Smooth muscle cell of the brain vasculature (primary cell): ENCODE results near the gene KCNE4.

Source experiments
- DNase-seq: peaks from one replicate; pipeline ENCODE4 v3.0.0-alpha.2; 2012; ENCODE audit warnings: low read depth, low spot score

The KCNE4 gene

DNA sequence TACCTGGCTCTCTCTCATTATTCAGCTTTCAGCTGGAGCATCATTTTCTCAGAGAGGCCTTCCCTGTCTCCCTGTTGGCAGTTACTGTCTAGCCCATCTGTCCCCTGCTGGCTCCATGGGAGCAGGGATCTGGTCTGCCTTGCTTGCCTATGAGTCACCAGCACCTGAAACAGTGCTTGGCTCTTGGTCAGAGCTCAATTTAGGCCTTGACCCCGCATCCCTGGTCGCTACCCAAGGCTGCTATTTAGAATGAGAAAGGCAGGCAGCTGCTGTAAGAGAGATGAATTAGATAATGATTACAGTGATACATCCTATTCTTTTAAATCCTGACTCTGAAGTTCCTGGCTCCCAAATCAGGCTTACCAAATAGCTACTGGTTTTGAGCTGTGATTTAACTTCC lies 32.9 kb downstream of the KCNE4 start:
- DNase-seq = no peak

DNA sequence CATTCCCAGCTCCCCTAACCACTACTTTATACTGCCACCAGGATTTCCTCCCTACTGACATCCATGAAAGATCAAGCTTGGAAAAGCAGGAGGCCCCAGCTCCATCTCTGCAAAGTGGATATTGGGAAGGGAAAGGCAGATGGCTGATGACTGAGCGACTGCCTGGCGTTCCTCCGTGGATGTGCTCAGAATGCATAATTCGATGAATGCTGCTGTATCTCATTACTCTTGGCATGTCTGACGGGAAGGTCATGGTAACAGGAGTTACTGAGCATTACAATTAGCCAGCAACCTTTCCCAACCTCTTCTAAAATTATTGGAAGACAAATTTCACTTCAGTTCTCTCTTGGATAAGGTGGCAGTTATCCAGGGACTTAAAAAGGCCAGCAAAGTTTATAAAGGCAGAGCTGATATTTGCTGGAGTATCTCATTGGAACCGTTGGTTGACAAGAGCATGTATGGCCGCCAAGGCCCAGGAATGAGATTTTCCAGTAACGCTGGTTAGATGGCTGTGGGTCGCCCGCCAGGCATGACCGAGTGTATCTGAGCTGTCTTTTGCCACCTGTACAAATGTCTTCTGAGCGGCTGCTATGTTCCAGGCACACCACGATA lies 34.5 kb downstream of the KCNE4 start:
- no peak for DNase-seq

GRCh38 chr2:223087466-223087865 lies 35.5 kb downstream of the KCNE4 start:
- DNase-seq = no peak

DNA sequence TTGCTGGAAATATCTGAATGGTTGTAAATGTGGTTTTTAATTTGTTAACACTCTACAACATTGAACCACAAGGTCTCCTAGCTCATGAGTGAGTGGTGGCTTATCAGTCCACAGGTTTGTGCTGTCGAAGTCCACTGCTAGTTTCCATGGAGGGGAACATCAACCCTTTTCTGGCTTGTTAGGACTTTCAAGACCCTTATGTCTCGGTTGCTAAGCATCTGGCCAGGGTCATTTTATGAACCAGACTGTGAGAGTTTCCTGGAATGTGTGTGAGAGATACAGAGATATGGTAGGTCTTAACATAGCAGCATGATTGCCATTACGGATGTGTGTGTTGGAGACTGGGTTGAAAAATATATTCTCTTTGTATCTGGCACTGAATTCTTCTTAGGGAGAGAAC lies 36.9 kb downstream of the KCNE4 start:
- DNase-seq = no peak

DNA sequence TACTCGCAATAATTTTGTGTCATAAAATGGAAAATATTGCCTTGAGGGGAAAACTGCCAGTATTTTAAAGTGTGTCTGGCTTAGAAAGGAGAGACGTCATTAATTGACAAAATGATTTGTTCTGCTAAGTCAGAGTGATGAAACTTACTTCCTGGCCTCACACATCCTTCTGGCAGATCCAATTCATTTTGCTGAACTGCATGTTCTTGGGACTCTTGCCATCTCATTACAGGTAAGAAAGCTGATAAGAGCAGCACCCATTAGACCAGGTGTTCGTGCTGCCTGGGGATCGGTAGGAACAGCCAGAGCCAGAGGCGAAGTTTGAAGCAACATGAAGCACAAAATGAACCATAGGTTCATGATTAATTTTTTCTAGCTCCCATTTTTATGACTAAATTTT lies 38.0 kb downstream of the KCNE4 start:
- no peak for DNase-seq

DNA sequence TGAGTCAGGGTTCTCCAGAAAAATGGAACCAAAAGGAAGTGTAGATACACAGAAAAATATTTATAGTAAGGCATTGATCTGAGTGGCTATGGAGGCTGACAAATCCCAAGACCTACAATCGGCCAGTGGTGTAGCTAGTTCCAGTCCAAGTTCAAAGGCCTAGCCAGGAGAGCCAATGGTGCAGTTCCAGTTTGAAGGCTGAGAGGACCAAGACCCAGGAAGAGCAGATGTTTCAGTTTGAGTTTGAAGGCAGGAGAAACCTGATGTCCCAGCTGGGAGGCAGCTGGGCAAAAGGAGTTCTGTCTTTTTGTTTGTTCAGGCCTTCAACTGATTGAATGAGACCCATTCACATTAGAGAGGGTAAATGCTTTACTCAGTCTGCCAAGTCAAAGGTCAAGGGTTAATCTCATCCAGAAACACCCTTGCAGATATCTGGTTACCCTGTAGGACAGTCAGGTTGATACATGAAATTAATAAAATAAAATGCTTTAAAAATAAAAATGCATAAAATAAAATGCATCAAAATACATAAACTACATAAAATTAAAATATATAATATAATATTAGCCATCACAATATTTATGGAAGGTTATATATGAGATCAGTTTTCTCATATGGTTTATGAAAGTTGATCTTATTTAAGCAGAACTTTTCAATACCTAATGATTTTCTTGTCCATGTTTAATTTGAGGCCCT lies 38.7 kb downstream of the KCNE4 start:
- no peak for DNase-seq

- DNase-seq = no peak
Measured at GRCh38 chr2:223092667-223093066, 40.7 kb downstream of the KCNE4 start.

DNA sequence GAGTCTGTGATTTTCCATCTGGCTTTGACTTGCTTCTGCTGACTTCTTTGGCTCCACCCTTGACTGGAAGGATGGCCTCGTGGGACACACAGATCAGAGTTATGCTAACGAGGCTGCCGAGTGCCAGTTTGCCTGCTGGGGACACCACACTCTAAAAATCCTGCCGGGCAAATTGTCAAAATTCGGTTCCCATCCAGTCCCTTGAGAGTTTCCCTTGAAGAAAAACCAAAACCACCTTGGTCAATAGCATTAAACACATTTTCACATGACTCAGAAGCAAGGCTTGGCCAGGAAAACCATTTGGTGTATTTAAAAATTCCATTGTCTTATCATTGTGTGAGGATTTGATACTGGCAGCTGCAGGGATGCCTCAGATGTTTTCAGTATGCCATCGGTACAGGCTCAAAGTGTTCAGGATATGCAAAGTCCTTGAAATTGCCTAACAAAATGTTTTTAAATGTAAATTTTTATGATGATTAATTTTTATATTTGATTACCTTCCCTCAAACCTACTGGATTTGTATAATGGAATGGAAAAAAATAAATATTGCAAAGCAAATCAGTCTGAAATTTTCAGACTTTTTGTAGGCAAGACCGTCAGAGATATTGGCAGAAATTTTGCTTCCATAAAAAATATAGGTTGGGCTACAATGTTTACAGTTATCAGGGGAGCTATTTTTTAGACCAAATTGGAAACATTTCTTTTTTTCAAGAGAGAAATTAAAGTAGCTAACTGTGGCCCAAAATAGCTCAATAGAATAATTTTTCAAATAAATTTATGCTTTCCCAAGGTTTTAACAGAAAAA lies 41.6 kb downstream of the KCNE4 start:
- no peak for DNase-seq

GRCh38 chr2:223095207-223095606 lies 43.2 kb downstream of the KCNE4 start:
- DNase-seq = no peak

DNA sequence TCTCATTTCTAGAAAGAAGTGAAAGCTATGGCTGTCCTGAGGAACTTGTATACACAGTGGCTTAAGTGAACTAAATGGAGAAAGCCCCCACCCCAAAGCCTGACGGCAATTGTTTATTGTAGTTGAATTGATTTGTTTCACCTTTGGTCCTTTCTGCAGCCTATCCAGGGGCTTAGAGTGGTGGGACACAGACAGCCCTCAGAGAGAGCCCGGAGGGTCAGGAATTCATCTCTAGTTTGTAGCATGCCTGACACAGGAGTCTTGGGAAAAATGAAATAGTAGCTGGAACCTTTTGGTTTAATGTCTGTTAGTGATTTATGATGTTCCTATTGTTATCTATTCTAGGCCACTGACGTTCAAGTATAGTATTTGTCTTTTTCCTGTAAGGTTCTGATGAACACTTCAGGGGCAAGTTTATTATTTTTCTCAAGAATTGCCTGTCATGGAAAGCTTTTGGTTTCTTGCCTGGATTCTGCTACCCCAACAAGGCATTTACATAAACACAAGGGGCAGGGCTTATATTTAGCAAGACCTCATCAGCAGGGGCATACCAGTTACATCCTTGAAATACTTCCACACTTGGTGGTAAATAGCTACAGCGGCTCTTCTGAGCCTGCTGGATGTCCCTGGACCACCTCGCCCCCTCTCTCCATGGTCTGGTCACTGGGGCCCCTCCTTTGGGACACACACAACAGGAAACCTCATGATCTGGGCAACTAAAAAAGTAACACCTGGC lies 44.4 kb downstream of the KCNE4 start:
- no peak for DNase-seq

DNA sequence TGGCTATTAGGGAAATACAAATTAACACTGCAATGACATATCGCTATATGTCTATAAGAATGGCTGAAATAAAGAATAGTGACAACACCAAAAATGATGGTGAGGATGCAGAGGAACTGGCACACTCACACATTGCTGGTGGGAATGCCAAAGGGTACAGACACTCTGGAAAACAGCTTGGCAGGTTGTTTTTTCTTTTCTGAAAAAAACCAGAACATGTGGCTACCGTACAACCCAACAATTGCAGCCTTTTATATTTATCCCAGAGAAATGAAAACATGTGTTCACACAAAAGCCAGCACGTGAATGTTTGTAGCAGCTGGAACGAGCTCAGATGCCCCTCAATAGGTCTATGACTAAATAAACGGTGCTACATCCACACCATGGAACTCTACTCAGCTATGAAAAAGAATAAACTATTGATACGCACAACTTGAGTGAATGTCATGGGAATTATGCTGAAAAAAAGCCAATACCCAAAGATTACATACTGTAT lies 45.9 kb downstream of the KCNE4 start:
- no peak for DNase-seq

GRCh38 chr2:223099561-223099960 lies 47.6 kb downstream of the KCNE4 start:
- no peak for DNase-seq

GRCh38 chr2:223100061-223100511 lies 48.1 kb downstream of the KCNE4 start:
- DNase-seq = no peak

DNA sequence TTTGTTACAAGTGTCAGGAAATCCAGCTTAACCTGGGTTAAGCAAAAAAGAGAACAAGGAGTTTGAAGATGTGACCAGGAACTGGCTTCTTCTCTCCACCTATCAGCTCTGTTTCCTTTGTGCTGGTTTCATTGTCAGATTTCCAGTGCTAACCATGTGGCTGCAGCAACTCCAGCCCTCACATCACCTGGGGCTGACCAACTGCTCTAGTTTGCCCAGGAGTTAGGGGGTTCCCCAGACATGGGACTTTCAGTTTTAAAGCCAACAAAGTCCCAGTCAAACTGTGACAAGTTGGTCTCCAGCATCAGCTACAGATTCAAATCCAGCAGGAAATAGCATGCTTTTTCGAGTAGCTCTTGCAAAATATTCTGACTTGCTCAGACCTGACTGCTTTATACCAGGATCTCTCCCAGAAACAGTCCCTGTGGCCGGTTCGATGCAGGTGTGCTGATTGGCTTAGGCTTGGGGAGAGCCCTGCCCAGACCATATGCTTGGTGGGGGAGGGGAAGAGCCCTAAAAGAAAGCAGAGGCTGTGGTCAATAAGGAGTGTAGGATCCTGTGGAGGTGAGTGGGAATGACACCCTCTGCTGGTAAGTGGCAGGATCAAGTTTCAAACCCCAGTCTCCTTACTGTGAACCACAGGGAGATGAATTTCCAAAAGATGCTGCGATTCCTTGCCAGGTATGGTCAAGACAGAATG lies 49.5 kb downstream of the KCNE4 start:
- DNase-seq = no peak

- DNase-seq = no peak
Measured at GRCh38 chr2:223102040-223102400, 50.0 kb downstream of the KCNE4 start.

- DNase-seq = no peak
Measured at GRCh38 chr2:223102450-223102849, 50.5 kb downstream of the KCNE4 start.

DNA sequence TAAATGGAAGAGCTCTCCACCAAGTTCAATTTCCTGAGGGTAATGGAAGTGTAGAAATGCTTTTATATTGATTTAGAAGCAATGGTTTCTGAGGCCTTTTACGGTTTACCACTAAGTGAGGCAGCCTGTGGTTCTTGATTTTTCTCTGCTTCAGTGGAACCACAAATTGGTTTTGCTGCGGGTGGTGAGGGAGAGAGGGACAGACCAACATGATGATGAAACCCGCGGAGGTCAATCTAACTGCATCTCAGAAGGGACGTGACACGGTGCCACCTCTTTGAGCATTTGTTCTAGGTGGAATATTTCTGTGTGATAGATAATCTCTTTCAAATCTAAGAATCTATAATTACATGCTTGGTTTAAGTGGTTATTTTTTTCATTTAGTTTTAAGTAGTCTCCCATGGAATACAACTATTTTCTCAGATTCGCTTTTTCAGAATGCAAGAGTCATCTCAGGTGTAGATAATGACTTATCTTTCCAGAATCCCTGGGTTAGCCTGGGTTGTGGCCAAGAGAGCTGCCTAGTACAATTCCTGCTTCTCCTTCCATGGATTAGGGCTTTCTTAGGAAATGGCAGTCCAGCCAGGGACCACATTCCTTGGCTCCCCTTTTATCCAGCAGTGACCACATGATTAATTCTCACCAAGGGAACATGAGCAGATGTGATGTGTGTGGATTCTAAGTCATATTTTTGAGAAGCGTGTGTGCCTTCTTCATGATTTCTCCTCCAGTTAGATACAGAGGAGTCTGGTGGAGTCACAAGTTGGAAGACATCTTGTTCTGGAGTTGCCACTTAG lies 52.5 kb downstream of the KCNE4 start:
- DNase-seq = no peak
